ENCODE results near the gene MYH11.

MYH11 gene

DNA sequence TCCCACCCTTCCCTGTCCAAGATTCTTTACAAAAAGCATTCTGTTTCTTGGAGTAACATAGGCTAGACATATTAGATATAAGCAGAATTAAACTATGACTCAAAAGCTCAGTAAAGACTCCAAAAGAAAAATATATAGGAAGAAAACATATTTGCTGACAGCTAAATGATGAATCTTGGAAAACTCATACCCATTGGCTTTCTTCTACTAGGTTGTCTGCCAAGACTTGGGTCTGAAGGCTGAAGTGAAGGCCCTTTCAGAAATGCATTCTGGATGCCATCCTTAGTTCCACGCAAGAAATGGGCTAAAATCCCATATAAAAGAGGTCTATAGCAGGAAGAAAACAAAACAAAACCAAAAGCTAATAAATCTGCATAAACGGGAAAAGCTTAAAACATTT lies 16.5 kb upstream of the MYH11 start:
- H3K4me3 ChIP-seq (ENCODE audit: low read length): no peak overlapping the region
- peaks cover 12% of the 10 kb centered on the region for H3K4me1 ChIP-seq (ENCODE audit: control insufficient read depth, insufficient read depth, low read length)
- no peaks in the 10 kb centered on the region for H3K27me3 ChIP-seq (ENCODE audit: control insufficient read depth, insufficient read depth, low read length)
- H3K27ac ChIP-seq (ENCODE audit: low read depth, low read length): peak overlapping the region; percentile 61
- H3K36me3 ChIP-seq (ENCODE audit: control insufficient read depth, insufficient read depth, low read length): peaks cover 10% of the 10 kb centered on the region
- no peak overlapping the region for H3K9ac ChIP-seq (ENCODE audit: low read length)

DNA sequence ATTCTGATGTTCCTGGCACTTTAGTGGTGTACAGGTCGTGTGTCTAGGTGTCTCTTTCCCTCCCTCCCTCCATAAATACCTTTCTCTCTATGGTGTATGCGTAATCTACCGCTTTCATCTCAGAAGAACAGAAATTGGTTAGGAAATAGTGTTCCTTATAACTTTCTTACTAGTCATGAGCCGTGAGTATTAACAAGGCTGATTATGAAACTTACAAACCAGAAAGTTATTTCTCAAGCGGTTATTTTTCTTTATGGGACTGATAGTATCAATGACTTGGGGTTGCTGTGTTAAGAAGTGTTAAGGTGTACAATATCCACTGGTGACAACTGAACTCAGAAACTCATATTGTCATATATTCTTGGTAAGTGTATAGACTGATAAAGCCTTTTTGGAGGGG lies 13.2 kb upstream of the MYH11 start:
- peaks cover 10% of the 10 kb centered on the region for H3K36me3 ChIP-seq (ENCODE audit: control insufficient read depth, insufficient read depth, low read length)

GRCh38 chr16:15866451-15866850 lies 9.6 kb upstream of the MYH11 start:
- no peaks in the 10 kb centered on the region for H3K4me1 ChIP-seq (ENCODE audit: control insufficient read depth, insufficient read depth, low read length)
- H3K4me3 ChIP-seq (ENCODE audit: low read length): no peak overlapping the region
- H3K9ac ChIP-seq (ENCODE audit: low read length): no peak overlapping the region
- H3K27ac ChIP-seq (ENCODE audit: low read depth, low read length): no peak overlapping the region
- peaks cover 7% of the 10 kb centered on the region for H3K36me3 ChIP-seq (ENCODE audit: control insufficient read depth, insufficient read depth, low read length)
- no peaks in the 10 kb centered on the region for H3K27me3 ChIP-seq (ENCODE audit: control insufficient read depth, insufficient read depth, low read length)

More for the DNA sequence above, 13.2 kb upstream of the MYH11 start:
- no peak overlapping the region for H3K9ac ChIP-seq (ENCODE audit: low read length)
- no peak overlapping the region for H3K27ac ChIP-seq (ENCODE audit: low read depth, low read length)
- H3K27me3 ChIP-seq (ENCODE audit: control insufficient read depth, insufficient read depth, low read length): no peaks in the 10 kb centered on the region
- peaks cover 12% of the 10 kb centered on the region for H3K4me1 ChIP-seq (ENCODE audit: control insufficient read depth, insufficient read depth, low read length)
- no peak overlapping the region for H3K4me3 ChIP-seq (ENCODE audit: low read length)

GRCh38 chr16:15865742-15866141 lies 8.9 kb upstream of the MYH11 start:
- peak overlapping the region; percentile 43 for H3K27ac ChIP-seq (ENCODE audit: low read depth, low read length)
- no peaks in the 10 kb centered on the region for H3K4me1 ChIP-seq (ENCODE audit: control insufficient read depth, insufficient read depth, low read length)
- no peak overlapping the region for H3K9ac ChIP-seq (ENCODE audit: low read length)
- H3K27me3 ChIP-seq (ENCODE audit: control insufficient read depth, insufficient read depth, low read length): no peaks in the 10 kb centered on the region
- H3K36me3 ChIP-seq (ENCODE audit: control insufficient read depth, insufficient read depth, low read length): peaks cover 3% of the 10 kb centered on the region
- H3K4me3 ChIP-seq (ENCODE audit: low read length): no peak overlapping the region

- H3K27ac ChIP-seq (ENCODE audit: low read depth, low read length): peak overlapping the region; percentile 43
These were observed 8.1 kb upstream of the MYH11 start for GRCh38 chr16:15864939-15865338.

GRCh38 chr16:15861996-15862395 lies 5.2 kb upstream of the MYH11 start:
- no peaks in the 10 kb centered on the region for H3K27me3 ChIP-seq (ENCODE audit: control insufficient read depth, insufficient read depth, low read length)
- peaks cover 3% of the 10 kb centered on the region for H3K36me3 ChIP-seq (ENCODE audit: control insufficient read depth, insufficient read depth, low read length)
- H3K4me1 ChIP-seq (ENCODE audit: control insufficient read depth, insufficient read depth, low read length): peaks cover 8% of the 10 kb centered on the region
- no peak overlapping the region for H3K4me3 ChIP-seq (ENCODE audit: low read length)
- H3K9ac ChIP-seq (ENCODE audit: low read length): no peak overlapping the region
- H3K27ac ChIP-seq (ENCODE audit: low read depth, low read length): no peak overlapping the region

More at GRCh38 chr16:15864939-15865338, 8.1 kb upstream of the MYH11 start:
- Histone ChIP-seq H3K36me3 (ENCODE audit: control insufficient read depth, insufficient read depth, low read length) (peaks cover 3% of the 10 kb centered on the region), H3K9ac (ENCODE audit: low read length) (no peak overlapping the region), H3K4me3 (ENCODE audit: low read length) (no peak overlapping the region), H3K27me3 (ENCODE audit: control insufficient read depth, insufficient read depth, low read length) (no peaks in the 10 kb centered on the region), H3K4me1 (ENCODE audit: control insufficient read depth, insufficient read depth, low read length) (no peaks in the 10 kb centered on the region)

DNA sequence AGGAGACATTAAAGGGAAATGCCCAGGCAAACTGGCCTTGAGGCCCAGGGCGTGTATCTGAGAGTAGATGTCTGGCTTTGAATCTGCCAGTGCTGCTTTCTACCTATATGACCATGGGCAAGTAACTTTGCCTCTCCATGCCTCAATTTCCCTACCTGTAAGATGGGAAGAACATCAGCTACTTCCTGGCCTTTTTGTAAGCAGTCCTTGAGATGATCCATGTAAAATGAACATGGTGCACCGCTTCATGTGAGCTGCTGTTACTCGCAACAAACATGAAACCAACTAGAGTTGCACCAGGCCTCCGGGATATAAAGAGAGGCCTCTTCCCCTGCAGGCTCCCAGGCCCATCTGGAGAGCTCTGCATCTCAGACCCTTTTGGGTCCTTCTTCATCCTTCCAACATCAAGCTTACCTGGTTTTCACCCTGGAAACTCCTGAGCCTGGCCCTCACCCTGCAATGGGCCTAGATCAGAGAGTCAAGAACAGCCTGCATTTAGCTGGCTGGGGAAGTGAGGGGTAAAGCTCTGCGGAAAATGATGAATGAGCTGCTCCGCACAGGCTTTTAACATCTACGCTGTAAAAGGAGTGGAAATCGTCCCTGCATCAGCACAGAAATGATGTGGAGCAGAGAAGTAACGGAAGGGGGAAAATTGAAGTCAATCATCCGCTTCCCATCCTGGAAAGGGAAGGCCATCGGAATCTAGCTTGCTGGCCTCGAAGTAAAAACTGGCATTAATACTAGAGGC lies 2.3 kb upstream of the MYH11 start:
- Histone ChIP-seq H3K4me3 (ENCODE audit: low read length) (no peak overlapping the region), H3K27me3 (ENCODE audit: control insufficient read depth, insufficient read depth, low read length) (no peaks in the 10 kb centered on the region), H3K4me1 (ENCODE audit: control insufficient read depth, insufficient read depth, low read length) (peaks cover 8% of the 10 kb centered on the region), H3K9ac (ENCODE audit: low read length) (no peak overlapping the region), H3K27ac (ENCODE audit: low read depth, low read length) (peak overlapping the region; percentile 98), H3K36me3 (ENCODE audit: control insufficient read depth, insufficient read depth, low read length) (no peaks in the 10 kb centered on the region)

DNA sequence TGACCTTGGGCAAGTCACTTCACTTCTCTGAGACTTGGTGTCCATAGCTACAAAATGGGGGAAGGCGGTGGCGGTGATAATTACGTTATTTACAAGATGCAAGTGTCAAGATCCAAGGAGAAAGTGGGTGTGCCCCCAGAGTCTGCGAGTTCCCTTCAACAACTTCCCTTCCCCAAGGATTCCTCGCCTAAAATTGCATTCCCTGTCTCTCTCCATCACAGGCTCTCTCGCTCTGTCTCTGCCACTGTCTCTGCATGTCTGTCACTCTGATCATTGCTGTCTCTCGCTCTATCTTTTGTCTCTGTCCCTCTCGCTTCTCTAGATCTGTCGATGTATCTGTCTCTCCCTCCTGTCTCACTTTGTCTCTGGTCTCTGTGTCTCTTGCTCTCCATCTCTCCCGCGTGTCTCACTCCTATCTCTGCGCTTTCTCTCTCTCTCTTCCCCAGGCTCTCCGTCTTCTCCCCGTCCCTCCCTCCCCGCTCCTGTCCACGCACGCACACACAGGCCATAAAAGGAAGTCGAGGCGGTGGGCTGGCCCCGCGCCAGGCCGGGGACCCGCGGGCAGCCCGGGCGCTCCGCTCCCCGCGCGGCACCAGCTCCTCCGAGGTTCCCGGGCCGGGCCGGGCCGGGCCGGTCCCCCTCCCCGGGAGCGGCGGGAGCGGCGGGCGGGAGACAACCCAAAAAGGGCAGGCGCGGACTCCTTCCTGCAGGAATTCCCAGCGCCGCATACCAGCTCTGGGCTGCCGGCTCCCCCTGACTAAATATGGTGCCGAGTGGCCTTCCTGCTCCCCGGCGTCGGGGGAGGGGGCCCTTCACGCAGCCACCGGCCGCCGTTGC lies 1.1 kb upstream of the MYH11 start:
- Histone ChIP-seq H3K4me1 (ENCODE audit: control insufficient read depth, insufficient read depth, low read length) (peaks cover 8% of the 10 kb centered on the region), H3K4me3 (ENCODE audit: low read length) (peak overlapping the region; percentile 65), H3K27me3 (ENCODE audit: control insufficient read depth, insufficient read depth, low read length) (no peaks in the 10 kb centered on the region), H3K36me3 (ENCODE audit: control insufficient read depth, insufficient read depth, low read length) (peaks cover 6% of the 10 kb centered on the region), H3K9ac (ENCODE audit: low read length) (peak overlapping the region; percentile 10), H3K27ac (ENCODE audit: low read depth, low read length) (peak overlapping the region; percentile 98)

DNA sequence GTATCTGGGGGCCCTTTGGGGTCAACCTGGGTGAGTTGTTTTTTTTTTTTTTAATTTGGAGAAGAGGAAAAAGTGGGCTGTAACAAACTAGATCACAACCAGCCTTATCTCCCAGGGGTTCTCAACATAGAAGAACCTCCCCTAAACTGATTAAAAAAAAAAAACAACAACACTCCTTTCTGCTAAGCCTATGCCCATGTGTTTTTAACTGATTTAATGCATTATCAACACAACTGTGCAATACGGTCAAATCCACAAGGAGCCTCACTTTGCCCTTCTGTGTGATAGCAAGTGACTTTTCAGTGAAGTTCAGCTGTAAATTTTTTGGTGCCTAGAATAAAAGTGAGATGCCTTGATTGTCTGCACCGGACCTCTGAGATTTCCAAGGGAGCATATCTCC lies 646 bp downstream of the MYH11 start:
- Histone ChIP-seq H3K4me3 (ENCODE audit: low read length) (peak overlapping the region; percentile 65), H3K27me3 (ENCODE audit: control insufficient read depth, insufficient read depth, low read length) (no peaks in the 10 kb centered on the region), H3K27ac (ENCODE audit: low read depth, low read length) (peak overlapping the region; percentile 98), H3K36me3 (ENCODE audit: control insufficient read depth, insufficient read depth, low read length) (peaks cover 10% of the 10 kb centered on the region), H3K9ac (ENCODE audit: low read length) (peak overlapping the region; percentile 91), H3K4me1 (ENCODE audit: control insufficient read depth, insufficient read depth, low read length) (peaks cover 8% of the 10 kb centered on the region)

DNA sequence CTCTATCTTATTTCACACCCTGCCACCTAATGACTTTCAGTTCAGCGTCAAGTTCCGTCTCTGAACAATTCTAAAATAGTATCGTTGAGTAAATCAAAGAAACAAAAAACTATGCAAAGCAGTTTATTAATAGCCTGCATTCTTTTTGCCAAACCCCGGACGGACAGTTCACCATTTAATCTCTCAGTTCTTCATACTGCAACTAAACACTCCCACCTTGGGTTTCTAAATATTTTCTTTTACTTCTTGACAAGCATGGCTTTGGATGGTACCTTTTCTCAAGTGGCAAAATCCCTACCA lies 1.2 kb downstream of the MYH11 start:
- Histone ChIP-seq H3K9ac (ENCODE audit: low read length) (peak overlapping the region; percentile 91), H3K4me1 (ENCODE audit: control insufficient read depth, insufficient read depth, low read length) (peaks cover 8% of the 10 kb centered on the region), H3K4me3 (ENCODE audit: low read length) (peak overlapping the region; percentile 65), H3K36me3 (ENCODE audit: control insufficient read depth, insufficient read depth, low read length) (peaks cover 10% of the 10 kb centered on the region), H3K27me3 (ENCODE audit: control insufficient read depth, insufficient read depth, low read length) (no peaks in the 10 kb centered on the region), H3K27ac (ENCODE audit: low read depth, low read length) (peak overlapping the region; percentile 98)

GRCh38 chr16:15854906-15855703 lies 1.7 kb downstream of the MYH11 start:
- H3K27ac ChIP-seq (ENCODE audit: low read depth, low read length): peak overlapping the region; percentile 98
- H3K4me3 ChIP-seq (ENCODE audit: low read length): peak overlapping the region; percentile 65
- peaks cover 8% of the 10 kb centered on the region for H3K4me1 ChIP-seq (ENCODE audit: control insufficient read depth, insufficient read depth, low read length)
- peak overlapping the region; percentile 91 for H3K9ac ChIP-seq (ENCODE audit: low read length)
- peaks cover 10% of the 10 kb centered on the region for H3K36me3 ChIP-seq (ENCODE audit: control insufficient read depth, insufficient read depth, low read length)
- H3K27me3 ChIP-seq (ENCODE audit: control insufficient read depth, insufficient read depth, low read length): no peaks in the 10 kb centered on the region

- Histone ChIP-seq H3K27ac (ENCODE audit: low read depth, low read length) (peak overlapping the region; percentile 98), H3K4me1 (ENCODE audit: control insufficient read depth, insufficient read depth, low read length) (peaks cover 4% of the 10 kb centered on the region)
These were observed 2.8 kb downstream of the MYH11 start for GRCh38 chr16:15854061-15854460.

More at GRCh38 chr16:15854061-15854460, 2.8 kb downstream of the MYH11 start:
- H3K9ac ChIP-seq (ENCODE audit: low read length): peak overlapping the region; percentile 67
- peak overlapping the region; percentile 65 for H3K4me3 ChIP-seq (ENCODE audit: low read length)
- no peaks in the 10 kb centered on the region for H3K27me3 ChIP-seq (ENCODE audit: control insufficient read depth, insufficient read depth, low read length)
- peaks cover 10% of the 10 kb centered on the region for H3K36me3 ChIP-seq (ENCODE audit: control insufficient read depth, insufficient read depth, low read length)

Data from rectal smooth muscle tissue (tissue), 1 donor.